ENCODE results near the gene C10orf120. TPM values are rescaled to one million over a fixed set of nuclear protein-coding genes. Genes with fewer than 3 reads are reported as not detected.

Gene C10orf120
- total RNA-seq, 2 experiments from 2014 or later, result not detected

DNA sequence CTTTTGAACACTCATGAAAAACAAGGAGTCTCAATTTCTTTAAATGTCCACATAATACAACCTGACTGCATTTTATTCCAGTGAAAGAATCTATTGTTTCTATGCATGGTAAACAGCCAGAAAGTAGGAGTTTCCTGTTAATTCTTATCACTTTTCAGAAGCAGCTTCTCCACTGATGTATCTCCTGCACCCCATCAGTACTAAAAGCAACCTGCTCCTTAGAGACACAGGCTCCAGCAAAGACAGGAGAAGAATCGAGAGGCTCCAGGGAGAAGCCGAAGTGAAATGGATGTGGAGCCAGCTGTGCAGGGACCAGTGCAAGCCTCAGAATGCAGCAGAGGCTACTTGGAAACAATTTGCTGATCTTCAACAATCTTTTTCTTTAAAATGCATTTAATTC, 16.4 kb upstream of the C10orf120 start:
- no peak overlapping the region for H2AFZ ChIP-seq (ENCODE audit: low read length)
- intact Hi-C loops (cut with micrococcal nuclease; ENCODE audit: unreplicated experiment), result no loop called here
- TF ChIP-seq EZH2phosphoT487 (IDR thresholded peaks at IDR 0.05; ENCODE audit: borderline replicate concordance, low read depth, low read length), result no peak
- no peak for TF ChIP-seq CTCF (conservative IDR thresholded peaks at IDR 0.05; ENCODE audit: low read length)
- no TSS peak for BruUV-seq (replicated peaks)
- H3K9me3 ChIP-seq (ENCODE audit: low read length), result no peaks in the 10 kb centered on the region
- H3K79me2 ChIP-seq (ENCODE audit: insufficient read depth, low read depth, low read length), result no peaks in the 10 kb centered on the region
- ChIA-PET POLR2A (no interaction called here), CTCF (ENCODE audit: unreplicated experiment) (no interaction called here)
- no peak for DNase-seq (ENCODE audit: low spot score)
- H3K4me2 ChIP-seq (ENCODE audit: low read length), result no peak overlapping the region
- H3K36me3 ChIP-seq (ENCODE audit: insufficient read depth, low read length), result no peaks in the 10 kb centered on the region
- H3K27ac ChIP-seq (ENCODE audit: low read depth, low read length, poor library complexity, severe bottlenecking), result no peak overlapping the region
- H3K4me3 ChIP-seq (ENCODE audit: low read depth, low read length, poor library complexity, severe bottlenecking), result no peak overlapping the region
- H3K9me2 ChIP-seq (ENCODE audit: insufficient read depth, low read length), result no peaks in the 10 kb centered on the region
- H4K20me1 ChIP-seq (ENCODE audit: insufficient read depth, low read length), result no peaks in the 10 kb centered on the region
- H3K4me1 ChIP-seq (ENCODE audit: insufficient read depth, low read length, poor library complexity, severe bottlenecking), result no peaks in the 10 kb centered on the region

DNA sequence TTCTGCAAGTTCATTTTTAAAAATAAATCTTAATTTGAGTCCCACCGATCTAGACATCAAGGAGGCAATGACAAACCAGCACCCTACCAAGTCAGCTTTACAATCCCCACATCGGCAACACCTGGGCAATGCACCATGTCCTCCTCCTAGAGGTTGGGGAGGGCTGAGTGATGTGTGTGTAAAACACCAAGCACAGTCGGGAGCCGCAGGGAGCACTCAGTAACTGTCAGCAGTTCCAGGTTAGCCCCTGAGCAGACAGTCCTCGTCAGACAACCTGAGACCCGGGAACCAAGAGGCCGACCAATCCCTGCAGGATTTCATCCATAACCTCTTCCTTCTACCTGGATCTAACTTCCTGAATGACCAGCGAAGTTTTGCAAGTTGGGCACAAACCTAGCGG, 15.9 kb upstream of the C10orf120 start:
- H3K4me3 ChIP-seq (ENCODE audit: low read depth, low read length, poor library complexity, severe bottlenecking), result no peak overlapping the region
- no peaks in the 10 kb centered on the region for H3K79me2 ChIP-seq (ENCODE audit: insufficient read depth, low read depth, low read length)
- no TSS peak for BruUV-seq (replicated peaks)
- CTCF ChIA-PET (ENCODE audit: unreplicated experiment), result no interaction called here
- no peaks in the 10 kb centered on the region for H3K9me3 ChIP-seq (ENCODE audit: low read length)
- DNase-seq (ENCODE audit: low spot score), result no peak
- H3K4me2 ChIP-seq (ENCODE audit: low read length), result no peak overlapping the region
- H3K36me3 ChIP-seq (ENCODE audit: insufficient read depth, low read length), result no peaks in the 10 kb centered on the region
- H4K20me1 ChIP-seq (ENCODE audit: insufficient read depth, low read length), result no peaks in the 10 kb centered on the region
- H2AFZ ChIP-seq (ENCODE audit: low read length), result no peak overlapping the region
- no peak for TF ChIP-seq CTCF (conservative IDR thresholded peaks at IDR 0.05; ENCODE audit: low read length)
- TF ChIP-seq EZH2phosphoT487 (IDR thresholded peaks at IDR 0.05; ENCODE audit: borderline replicate concordance, low read depth, low read length), result no peak
- H3K9me2 ChIP-seq (ENCODE audit: insufficient read depth, low read length), result no peaks in the 10 kb centered on the region
- POLR2A ChIA-PET, result no interaction called here
- intact Hi-C loops (cut with micrococcal nuclease; ENCODE audit: unreplicated experiment), result no loop called here
- H3K27ac ChIP-seq (ENCODE audit: low read depth, low read length, poor library complexity, severe bottlenecking), result no peak overlapping the region
- no peaks in the 10 kb centered on the region for H3K4me1 ChIP-seq (ENCODE audit: insufficient read depth, low read length, poor library complexity, severe bottlenecking)

DNA sequence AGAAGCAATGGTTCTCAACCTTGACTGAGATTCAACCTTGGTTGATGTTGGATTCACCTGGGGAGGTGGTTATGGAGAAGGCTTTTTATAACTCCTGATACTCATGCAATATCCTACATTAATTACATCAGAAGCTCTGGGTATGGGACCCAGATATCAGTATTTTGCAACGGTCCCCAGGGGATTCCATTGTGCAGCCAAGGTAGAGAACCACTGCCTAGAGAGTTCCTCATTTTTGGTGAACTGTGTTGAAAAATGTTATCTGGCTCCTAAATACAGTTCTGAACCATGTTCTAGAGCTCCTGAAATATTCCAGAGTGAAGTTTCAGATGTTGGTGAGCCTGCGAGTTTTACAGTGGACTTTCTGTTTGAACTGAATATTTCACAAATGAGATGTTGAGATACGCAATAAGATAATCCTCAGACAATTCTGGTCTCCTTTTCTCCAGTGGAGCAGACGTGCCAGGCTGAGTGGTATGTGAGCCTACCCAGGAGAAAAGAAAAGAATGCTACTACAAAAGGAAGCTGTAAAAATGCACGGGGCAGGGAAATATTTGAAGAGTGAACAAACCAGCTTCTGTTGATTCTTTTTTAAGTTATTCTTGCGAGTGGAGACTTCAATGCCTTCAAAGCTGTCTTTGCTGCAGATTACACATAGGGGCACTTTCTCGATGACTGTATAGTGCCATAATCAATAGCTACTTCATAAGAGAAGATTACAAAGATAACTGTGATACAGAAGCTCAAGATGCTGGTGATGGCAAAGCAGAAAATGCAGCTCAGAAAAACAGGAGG, 13.6 kb upstream of the C10orf120 start:
- POLR2A ChIA-PET, result no interaction called here
- CTCF ChIA-PET (ENCODE audit: unreplicated experiment), result no interaction called here
- no peaks in the 10 kb centered on the region for H3K9me3 ChIP-seq (ENCODE audit: low read length)
- DNase-seq (ENCODE audit: low spot score), result no peak
- no peaks in the 10 kb centered on the region for H3K9me2 ChIP-seq (ENCODE audit: insufficient read depth, low read length)
- no peaks in the 10 kb centered on the region for H4K20me1 ChIP-seq (ENCODE audit: insufficient read depth, low read length)
- H2AFZ ChIP-seq (ENCODE audit: low read length), result no peak overlapping the region
- no peaks in the 10 kb centered on the region for H3K4me1 ChIP-seq (ENCODE audit: insufficient read depth, low read length, poor library complexity, severe bottlenecking)
- no peaks in the 10 kb centered on the region for H3K79me2 ChIP-seq (ENCODE audit: insufficient read depth, low read depth, low read length)
- no peaks in the 10 kb centered on the region for H3K36me3 ChIP-seq (ENCODE audit: insufficient read depth, low read length)
- H3K4me2 ChIP-seq (ENCODE audit: low read length), result no peak overlapping the region
- no peak overlapping the region for H3K27ac ChIP-seq (ENCODE audit: low read depth, low read length, poor library complexity, severe bottlenecking)
- intact Hi-C loops (cut with micrococcal nuclease; ENCODE audit: unreplicated experiment), result no loop called here
- no TSS peak for BruUV-seq (replicated peaks)
- TF ChIP-seq EZH2phosphoT487 (IDR thresholded peaks at IDR 0.05; ENCODE audit: borderline replicate concordance, low read depth, low read length), result no peak
- TF ChIP-seq CTCF (conservative IDR thresholded peaks at IDR 0.05; ENCODE audit: low read length), result no peak
- H3K4me3 ChIP-seq (ENCODE audit: low read depth, low read length, poor library complexity, severe bottlenecking), result no peak overlapping the region

All from OCI-LY7 (cell line).